Measurements from ENCODE around the gene SEC23IP.

Gene SEC23IP

DNA sequence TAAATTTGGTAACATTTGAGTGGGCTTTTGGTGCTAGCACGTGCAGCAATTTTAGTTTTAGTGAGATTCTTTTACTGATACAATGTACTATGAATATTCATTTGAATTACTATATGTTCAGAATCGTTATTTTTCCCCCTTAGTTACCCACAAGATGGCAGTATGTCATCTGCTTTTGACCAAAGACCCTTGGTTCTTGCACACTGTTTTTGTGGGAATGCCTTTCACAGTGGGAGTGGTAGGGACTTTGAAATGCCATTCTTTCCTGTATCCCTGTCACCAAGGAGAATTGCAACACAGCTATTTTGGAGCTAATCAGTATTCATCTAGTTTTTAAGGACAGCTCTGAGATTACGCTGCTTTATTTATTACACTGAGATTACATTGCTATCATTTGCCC lies 40.6 kb downstream of the SEC23IP start:
- no peak for DNase-seq (ENCODE audit: low spot score)

DNA sequence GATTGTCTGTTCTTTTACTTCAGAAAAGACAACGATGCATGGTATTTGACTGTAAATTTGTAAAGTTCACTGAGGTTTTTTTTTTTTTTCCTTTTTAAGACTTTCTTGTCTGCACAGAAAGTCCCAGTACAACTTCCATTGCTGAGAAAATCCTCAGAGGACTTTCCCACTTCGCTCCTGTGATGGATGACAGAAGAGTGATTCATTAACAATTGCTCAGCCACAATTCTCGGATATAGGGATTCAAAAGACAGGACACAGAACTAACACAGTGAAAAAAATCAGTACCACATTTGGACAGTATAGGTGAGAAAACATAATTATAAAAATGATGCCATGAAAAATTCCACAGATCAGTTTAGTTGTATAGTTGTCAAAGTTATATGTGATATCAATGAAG lies 48.0 kb downstream of the SEC23IP start:
- DNase-seq (ENCODE audit: low spot score), result no peak

DNA sequence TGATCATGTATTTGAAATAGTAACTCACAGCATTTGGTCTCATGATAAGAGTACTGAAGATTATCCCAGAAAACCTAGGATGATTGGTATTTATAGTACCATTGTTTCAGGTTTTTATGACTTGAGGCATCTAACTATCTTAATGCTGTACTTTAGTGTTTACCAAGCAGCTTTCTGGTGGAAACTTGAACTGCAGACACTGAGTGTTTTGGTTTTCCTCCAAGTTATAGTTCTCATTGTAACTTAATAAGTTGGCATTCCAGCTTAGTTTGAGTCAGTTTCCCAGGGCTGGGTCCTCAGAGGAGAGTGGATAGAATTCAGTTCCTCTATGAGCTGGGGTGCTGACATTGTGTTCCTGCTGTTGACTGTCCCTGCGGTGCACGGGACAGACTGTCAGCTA lies 50.4 kb downstream of the SEC23IP start:
- DNase-seq (ENCODE audit: low spot score), result no peak

DNA sequence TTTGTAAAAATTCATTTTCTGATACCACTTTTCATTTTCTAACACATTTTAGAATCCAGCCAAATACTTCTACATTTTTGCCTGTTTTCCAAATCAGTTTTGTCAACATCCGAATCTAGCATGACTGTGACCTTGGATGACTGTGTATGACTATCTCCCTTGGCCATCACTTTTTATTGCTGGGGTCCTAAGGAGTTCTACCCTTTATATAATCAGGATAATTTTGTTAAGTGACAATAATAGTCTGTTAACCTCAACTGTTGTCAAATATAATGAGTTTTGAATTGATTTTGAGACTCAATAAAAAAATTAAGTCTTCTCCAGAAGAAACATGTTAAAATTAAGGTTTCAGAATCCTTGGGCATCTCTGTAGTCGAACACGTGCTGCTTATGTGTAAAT lies 53.3 kb downstream of the SEC23IP start:
- DNase-seq (ENCODE audit: low spot score), result peak; percentile 78

DNA sequence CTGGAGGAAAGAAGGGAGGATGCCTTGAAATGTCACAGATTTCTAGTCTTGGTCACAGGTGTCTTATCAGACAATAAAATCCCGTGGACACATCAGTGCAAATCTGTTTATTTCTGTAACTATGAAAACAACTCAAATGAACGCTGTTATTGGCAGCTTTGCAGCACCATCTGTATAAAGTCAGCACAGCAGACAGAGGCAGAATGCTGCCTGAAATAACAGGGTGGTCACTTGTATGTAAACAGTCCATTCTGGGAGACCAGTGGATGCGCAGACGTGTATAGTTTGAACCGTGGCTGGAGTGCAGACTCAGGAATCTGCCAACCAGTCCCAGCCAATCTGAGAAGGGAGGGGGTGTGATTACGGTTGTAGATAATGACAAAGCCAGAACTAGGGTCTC lies 54.8 kb downstream of the SEC23IP start:
- peak; percentile 39 for DNase-seq (ENCODE audit: low spot score)

DNA sequence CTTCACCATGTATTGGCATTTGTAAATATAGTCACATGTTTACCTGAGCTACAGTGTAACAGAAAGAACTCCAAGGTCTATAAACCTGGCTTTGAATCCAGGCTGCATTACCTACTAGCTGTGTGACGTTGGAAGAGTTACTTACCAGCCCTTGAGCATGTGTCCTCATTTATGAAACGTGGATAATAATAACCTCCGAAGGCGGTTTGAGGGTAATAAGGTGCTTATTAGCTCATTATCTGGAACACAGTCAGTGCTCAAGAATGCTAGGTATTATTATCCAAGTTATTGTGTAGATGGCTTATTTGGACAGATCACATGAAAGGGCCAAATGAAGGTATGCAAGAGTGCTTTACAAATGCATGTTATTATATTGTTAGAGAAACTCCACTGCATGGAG lies 64.9 kb downstream of the SEC23IP start:
- DNase-seq (ENCODE audit: low spot score), result no peak

GRCh38 chr10:119962837-119963236 lies 70.3 kb downstream of the SEC23IP start:
- no peak for DNase-seq (ENCODE audit: low spot score)

- DNase-seq (ENCODE audit: low spot score), result no peak
Measured at GRCh38 chr10:119967066-119967465, 74.5 kb downstream of the SEC23IP start.

DNA sequence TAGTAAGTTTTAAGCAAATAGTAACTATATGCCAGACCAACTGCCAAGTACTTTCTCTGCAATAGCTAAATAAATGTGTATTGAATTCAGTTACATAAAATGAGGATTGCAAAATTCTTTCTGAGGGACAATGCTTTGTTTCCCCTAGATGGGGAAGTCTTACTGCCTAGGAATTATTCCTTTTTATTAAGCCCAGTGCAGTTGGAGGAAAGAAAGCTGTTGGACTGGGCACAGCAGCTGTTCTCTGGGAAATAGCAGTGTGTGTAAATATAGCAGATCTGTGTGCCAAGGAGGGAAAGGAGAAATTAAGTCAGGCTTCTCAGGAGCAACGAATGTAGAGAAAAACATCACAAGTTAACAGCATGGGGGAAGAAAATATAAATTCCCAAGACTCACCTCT lies 77.1 kb downstream of the SEC23IP start:
- DNase-seq (ENCODE audit: low spot score), result no peak

GRCh38 chr10:119970107-119970506 lies 77.6 kb downstream of the SEC23IP start:
- no peak for DNase-seq (ENCODE audit: low spot score)

DNA sequence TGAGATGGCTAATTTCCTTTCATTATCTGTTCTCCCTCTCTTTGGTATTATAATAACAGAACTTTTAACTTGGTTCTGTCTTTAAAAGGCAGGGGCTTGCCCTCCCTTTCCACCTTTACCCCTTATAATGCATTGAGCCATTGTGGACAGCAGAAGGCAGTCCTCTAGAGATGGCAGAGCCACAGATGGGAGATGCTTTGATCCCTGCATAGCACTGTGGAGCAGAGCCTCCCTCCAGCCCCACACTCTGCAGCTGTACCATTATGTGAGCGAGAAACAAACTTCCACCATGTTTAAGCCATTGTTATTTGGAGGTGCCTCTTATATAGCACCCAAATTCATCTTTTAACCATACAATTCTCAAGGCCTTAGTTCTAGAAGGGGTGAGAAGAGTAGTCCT lies 78.4 kb downstream of the SEC23IP start:
- no peak for DNase-seq (ENCODE audit: low spot score)

GRCh38 chr10:119973281-119973680 lies 80.8 kb downstream of the SEC23IP start:
- no peak for DNase-seq (ENCODE audit: low spot score)

DNA sequence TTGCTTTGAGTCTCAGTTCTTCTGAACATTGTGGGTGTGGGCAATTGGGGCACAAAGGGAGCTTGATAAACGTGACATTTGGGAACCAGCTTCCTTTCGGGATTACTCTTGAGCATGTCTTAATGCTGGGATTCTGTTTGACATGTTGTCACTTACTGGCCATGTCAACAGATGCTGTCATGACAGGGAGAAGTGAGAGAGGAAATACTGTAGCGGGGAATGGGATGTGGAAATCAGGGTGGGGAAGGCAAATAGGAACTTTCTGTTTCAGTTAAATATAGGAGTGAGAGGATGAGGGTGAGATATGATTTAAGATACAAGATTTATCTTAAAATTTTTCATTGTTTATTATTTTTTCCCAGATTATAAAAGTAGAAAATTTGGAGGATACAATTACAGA lies 83.9 kb downstream of the SEC23IP start:
- no peak for DNase-seq (ENCODE audit: low spot score)

DNA sequence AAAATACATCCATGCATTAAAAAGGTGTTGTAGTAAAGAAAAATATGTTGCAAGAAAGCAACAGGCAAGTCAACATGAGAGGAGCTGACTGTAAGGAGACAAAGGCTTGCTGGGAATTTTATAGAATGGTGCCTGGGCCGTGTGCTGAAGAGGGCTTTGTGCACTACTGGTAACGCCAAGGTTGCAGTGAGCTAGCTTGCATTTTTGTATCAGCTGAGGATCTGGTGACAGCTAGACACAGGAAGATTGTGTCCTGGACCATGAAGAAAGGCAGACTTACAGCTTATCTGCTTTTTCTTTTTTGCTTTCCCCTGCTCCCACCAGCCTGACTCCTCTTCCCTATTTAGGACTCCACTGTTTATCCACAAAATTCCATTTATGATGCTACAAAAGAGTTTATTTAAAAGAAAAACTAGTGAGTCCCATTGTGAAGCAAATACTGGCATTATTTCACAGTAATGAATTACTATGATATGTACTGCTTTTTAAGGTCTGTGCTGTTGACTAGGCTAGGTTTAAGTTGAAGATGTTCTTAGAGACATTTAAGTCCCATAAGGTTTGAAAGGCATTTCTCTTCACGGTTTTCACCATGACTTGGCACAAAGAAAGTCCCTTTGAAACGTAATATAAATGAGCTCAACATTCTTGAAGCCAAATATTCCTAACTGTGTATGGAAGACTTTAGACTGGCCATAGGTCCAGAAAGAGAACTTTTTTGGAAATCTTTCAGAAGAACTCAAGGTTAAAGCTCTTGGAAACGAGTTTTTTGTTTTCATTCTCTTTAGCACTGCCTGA lies 88.6 kb downstream of the SEC23IP start:
- no peak for DNase-seq (ENCODE audit: low spot score)

- DNase-seq (ENCODE audit: low spot score), result no peak
Measured at GRCh38 chr10:119981826-119982225, 89.3 kb downstream of the SEC23IP start.

DNA sequence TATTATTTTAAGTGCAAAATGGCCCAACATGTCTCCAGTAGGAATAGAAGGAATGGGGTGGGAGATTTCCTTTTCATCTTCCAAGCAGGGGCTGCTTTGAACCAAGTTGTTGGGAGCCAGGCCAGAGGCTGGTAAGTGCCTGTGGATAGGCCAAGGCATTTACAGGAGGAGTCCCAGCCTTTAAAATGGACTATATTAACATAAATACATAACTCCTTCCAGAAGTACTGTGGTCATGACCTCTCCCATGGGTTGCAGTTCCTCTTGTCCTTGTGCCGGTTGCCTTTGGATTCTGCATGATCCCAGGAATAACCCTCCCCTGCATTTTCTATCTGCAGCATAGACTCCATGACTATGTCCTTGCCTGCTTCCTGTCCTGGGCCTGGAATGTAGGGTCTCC lies 95.8 kb downstream of the SEC23IP start:
- DNase-seq (ENCODE audit: low spot score), result no peak

GRCh38 chr10:119989966-119990365 lies 97.4 kb downstream of the SEC23IP start:
- no peak for DNase-seq (ENCODE audit: low spot score)

GRCh38 chr10:119991066-119991465 lies 98.5 kb downstream of the SEC23IP start:
- DNase-seq (ENCODE audit: low spot score), result no peak

DNA sequence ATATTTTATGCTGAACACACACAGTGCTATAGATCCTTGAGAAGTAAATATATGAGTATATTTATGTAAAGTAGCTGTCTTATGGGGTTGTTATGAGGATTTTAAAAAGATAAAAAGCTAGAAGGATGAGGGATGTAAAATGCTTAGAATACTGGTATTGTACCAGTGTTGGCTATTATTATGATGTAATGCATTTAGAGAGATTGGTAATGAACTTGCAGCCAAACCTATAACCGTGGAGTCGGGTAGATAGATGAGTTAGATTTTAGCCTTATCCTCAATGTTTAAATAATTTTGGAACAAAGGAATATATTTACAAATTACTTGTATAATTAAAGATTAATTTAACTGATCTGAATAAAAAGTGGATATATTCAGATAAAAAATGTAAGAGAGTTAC lies 99.3 kb downstream of the SEC23IP start:
- DNase-seq (ENCODE audit: low spot score), result no peak

Small RNA genes lying within 50 kb of the gene (small RNA-seq; reads per million reads assigned to genes)
- 0 to 0.04 reads per million in 2 experiments for gene MIR4682

All from SK-N-DZ (cell line).